GM21515 (cell line): ENCODE measurements around the gene KIAA1671.

Source experiments
- ATAC-seq: cut with Tn5 transposase; IDR thresholded peaks from one replicate; pipeline ENCODE4 v1.9.1; 2021; ENCODE audit not compliant: unreplicated experiment

The KIAA1671 gene

GRCh38 chr22:25139062-25139461 is 186.5 kb downstream of the KIAA1671 start:
- no peak for ATAC-seq

DNA sequence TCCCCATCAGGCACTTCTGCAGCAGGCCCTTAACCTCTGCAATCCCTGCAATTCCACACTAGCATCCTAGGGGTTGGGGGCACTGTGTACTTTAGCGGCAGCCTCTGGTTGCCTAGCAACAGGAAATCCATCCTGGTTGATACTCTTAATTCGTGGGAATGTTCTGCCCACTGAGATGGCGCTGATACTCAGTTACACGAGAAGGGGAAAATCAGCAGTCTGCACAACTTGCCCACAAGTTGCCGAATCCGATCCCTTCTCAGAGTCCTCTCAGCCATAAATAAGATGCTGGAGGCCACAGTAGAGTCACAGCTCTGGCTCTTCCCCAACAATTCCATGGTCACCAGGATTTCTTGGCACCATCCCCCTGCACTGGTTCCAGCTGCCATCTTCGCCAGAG is 189.6 kb downstream of the KIAA1671 start:
- no peak for ATAC-seq

- no peak for ATAC-seq
Measured at GRCh38 chr22:25143156-25144076, 190.9 kb downstream of the KIAA1671 start.

DNA sequence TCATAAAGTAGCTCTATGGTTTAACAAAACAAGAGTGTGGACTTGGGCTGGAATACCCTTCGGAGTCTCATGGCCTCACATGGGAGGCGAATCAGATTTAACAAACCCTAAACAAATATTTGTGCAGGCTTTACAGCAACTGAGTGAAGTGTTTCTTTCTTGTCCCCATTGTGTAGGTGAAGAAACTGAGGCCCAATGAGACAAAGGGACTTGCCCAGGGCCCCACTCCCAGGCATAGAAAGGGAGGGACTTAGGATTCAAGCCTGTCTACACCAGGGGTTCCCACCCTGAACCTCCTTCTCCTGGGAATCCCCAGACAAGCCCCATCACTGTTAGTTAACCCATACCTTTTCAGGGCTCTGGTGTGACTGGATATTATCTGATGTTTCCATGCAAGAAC is 192.0 kb downstream of the KIAA1671 start:
- no peak for ATAC-seq

- ATAC-seq: no peak
Measured at GRCh38 chr22:25146307-25146706, 193.8 kb downstream of the KIAA1671 start.

GRCh38 chr22:25146906-25147641 is 194.6 kb downstream of the KIAA1671 start:
- no peak for ATAC-seq

DNA sequence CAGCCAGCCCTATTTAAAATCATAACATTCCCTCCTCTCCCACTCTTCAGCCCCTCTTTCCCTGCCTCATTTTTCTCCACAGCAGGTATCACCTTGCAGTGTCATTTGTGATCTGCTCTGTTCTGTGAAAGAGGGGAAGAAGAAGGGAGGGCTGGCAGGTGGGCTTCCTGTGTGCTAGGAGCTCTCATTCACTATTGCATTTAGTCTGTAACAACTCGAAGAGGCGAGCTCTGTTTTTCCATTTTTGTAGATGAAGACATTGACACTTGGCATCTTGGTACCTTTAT is 195.1 kb downstream of the KIAA1671 start:
- no peak for ATAC-seq

DNA sequence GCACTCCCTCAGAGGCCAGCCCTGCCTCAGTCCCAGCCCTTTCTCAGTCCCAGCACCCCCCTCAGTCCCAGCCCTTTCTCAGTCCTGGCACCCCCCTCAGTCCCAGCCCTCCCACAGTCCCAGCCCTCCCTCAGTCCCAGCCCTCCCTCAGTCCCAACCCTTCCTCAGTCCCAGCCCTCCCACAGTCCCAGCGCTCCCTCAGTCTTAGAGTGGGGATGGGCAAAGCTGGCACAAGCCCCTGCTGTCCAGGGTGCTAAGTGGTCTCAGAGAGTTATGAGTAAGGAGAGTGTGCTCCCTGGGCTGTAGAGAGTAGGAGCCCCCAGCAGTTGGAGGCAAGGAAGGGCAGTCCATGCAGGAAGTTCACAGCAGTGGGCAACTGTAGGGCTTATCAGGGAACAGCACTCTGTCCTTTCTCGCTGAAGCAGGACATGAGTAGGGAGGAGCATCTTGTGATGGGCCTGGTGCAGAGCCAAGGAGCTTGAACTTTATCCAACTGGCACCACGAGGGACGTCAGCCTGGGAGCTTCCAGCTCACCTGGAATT is 195.7 kb downstream of the KIAA1671 start:
- ATAC-seq: no peak

- no peak for ATAC-seq
Measured at GRCh38 chr22:25149014-25149413, 196.5 kb downstream of the KIAA1671 start.

- ATAC-seq: no peak
Measured at GRCh38 chr22:25153961-25154666, 201.6 kb downstream of the KIAA1671 start.

DNA sequence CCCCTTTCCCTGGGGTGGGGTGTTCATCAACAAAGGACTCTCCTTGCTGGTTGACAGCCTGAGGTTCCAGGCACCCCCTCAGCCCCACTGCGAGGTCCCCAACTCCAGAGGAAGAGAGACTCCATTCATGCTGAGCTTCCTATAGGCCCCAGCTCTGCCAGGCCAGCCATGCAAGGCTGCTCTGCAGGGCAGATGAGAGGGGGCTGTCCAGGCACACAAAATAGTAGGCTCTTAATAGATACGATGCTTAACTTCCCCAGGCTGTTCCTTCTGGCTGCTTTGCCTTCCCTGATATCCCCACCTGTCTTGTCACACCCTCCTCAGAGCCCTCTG is 202.1 kb downstream of the KIAA1671 start:
- no peak for ATAC-seq

GRCh38 chr22:25156736-25157135 is 204.2 kb downstream of the KIAA1671 start:
- no peak for ATAC-seq

DNA sequence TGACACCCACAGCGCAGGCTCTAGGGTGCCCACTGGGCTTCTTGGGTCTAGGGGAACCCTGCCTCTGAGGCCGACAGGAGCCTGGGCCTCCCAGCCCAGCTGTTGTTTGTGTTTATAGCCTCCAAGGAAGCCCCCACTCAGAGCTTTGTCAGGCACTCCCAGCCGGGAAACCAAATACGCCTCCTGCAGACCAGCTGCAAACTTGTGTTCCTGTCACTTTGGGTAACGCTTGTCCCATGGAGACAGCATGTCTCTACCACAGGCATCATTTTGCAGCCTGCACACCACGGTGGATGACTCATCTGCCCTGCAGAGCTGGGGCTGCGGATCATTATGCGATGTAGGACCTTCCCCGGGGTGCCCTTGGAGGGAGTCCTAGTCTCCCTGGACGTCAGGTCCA is 206.5 kb downstream of the KIAA1671 start:
- ATAC-seq: no peak

- ATAC-seq: no peak
Measured at GRCh38 chr22:25160120-25160996, 207.8 kb downstream of the KIAA1671 start.

- ATAC-seq: no peak
Measured at GRCh38 chr22:25161017-25161915, 208.8 kb downstream of the KIAA1671 start.

DNA sequence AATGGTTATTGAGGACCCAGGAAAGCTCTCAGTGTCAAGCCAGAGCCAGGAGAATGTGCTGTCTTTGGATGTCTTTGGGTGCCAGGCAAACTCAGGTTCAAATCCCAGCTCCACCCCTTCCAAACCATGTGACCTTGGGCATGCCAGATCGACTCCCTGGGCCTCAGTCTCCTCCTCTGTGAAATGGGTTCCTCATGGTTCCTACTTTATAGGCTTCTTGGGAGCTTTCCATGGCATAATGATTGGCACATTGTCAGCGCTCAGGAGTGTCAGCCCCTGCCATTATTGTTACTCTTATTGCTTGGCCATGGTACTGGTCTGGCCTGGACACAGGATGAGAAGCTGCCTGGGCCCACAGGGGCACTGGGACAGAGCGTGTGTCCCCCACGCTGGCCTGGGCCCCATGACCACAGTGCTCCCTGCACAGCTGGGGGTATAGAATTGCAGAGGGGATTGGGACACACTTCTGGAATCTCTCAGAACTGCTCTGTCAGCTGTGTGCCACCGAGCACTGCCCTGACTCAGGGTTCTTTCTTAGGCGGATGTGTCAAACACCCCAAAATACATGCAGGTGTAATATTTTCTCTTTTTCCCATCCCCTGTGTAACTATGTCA is 209.5 kb downstream of the KIAA1671 start:
- ATAC-seq: no peak

GRCh38 chr22:25162561-25162960 is 210.0 kb downstream of the KIAA1671 start:
- ATAC-seq: no peak

- no peak for ATAC-seq
Measured at GRCh38 chr22:25165785-25166184, 213.3 kb downstream of the KIAA1671 start.
